Keratinocyte (primary cell): Measurements from ENCODE around the gene LYZL1.
"Not testable (repeated sequence)": the region's sequence is repeated elsewhere in the genome, so short reads cannot be mapped to it uniquely, and the experiment has no call there.

Source experiments
- EZH2 ChIP-seq: IDR thresholded peaks from one replicate; pipeline ENCODE4 v1.6.1; 2012; ENCODE audit warnings: inconsistent platforms, mild to moderate bottlenecking, low read length, moderate library complexity
- TF ChIP-seq, protein P1 (sequence below), 3 experiments: IDR thresholded peaks in 1 of 3; conservative IDR thresholded peaks in 1 of 3; optimal IDR thresholded peaks in 1 of 3; 2 replicates in 2 of 3; 3 replicates in 1 of 3; pipeline versions ENCODE3 to v1.5.1; 2011; ENCODE audit warnings: low read length in 3 of 3, mild to moderate bottlenecking in 3 of 3, moderate library complexity in 2 of 3, control low read depth in 1 of 3, inconsistent platforms in 1 of 3; ENCODE audit not compliant: insufficient read depth in 2 of 3; ENCODE audit errors: extremely low read depth in 1 of 3

DNA sequence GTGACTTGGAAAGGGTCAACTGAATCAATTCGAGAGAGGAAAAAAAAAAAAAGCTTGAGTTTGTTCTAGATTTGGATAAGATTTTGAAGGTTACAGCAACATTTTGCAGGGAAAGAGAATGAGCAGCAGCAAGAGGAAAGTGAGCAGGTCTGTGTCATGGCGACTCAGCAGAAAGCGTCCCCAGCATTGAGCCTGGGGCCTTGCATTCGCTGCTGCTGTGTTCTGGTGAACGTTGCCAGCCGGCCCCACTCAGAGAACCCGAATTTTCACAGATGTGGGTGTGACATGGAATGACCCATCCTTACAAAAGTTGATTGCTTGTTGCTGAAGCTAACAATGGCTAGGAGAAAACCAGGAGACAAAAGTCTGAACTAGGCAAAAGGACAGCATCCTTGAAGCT is 21.6 kb downstream of the LYZL1 start:
- TF ChIP-seq, protein P1, sequence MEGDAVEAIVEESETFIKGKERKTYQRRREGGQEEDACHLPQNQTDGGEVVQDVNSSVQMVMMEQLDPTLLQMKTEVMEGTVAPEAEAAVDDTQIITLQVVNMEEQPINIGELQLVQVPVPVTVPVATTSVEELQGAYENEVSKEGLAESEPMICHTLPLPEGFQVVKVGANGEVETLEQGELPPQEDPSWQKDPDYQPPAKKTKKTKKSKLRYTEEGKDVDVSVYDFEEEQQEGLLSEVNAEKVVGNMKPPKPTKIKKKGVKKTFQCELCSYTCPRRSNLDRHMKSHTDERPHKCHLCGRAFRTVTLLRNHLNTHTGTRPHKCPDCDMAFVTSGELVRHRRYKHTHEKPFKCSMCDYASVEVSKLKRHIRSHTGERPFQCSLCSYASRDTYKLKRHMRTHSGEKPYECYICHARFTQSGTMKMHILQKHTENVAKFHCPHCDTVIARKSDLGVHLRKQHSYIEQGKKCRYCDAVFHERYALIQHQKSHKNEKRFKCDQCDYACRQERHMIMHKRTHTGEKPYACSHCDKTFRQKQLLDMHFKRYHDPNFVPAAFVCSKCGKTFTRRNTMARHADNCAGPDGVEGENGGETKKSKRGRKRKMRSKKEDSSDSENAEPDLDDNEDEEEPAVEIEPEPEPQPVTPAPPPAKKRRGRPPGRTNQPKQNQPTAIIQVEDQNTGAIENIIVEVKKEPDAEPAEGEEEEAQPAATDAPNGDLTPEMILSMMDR (optimal IDR thresholded peaks at IDR 0.05 in 1 of 3, IDR thresholded peaks at IDR 0.05 in 1 of 3, conservative IDR thresholded peaks at IDR 0.05 in 1 of 3; ENCODE audit: extremely low read depth in 1 of 3, insufficient read depth in 2 of 3, low read length in 3 of 3) = not testable (repeated sequence)
- not testable (repeated sequence) for TF ChIP-seq EZH2
